ENCODE data around the gene ELMO3.

ELMO3 gene

GRCh38 chr16:67180166-67180565 is 18.8 kb upstream of the ELMO3 start:
- no peaks in the 10 kb centered on the region; the same call in 1 of the 2 replicates for H4K20me1 ChIP-seq (ENCODE audit: insufficient read depth, low read length)
- no peak overlapping the region for H3K9ac ChIP-seq (ENCODE audit: low read length)
- peaks cover 13% of the 10 kb centered on the region for H3K79me2 ChIP-seq (ENCODE audit: low read length)
- H3K4me1 ChIP-seq (ENCODE audit: low read length), result peaks cover 21% of the 10 kb centered on the region; the same call in 1 of the 2 replicates
- no peak overlapping the region for H2AFZ ChIP-seq (ENCODE audit: low read depth, low read length)
- no peaks in the 10 kb centered on the region for H3K27me3 ChIP-seq (ENCODE audit: low read depth, low read length)
- no peaks in the 10 kb centered on the region for H3K9me3 ChIP-seq (ENCODE audit: insufficient read depth, low read length)
- no peak overlapping the region for H3K27ac ChIP-seq (ENCODE audit: low read length)
- H3K4me3 ChIP-seq (ENCODE audit: low read length), result no peak overlapping the region
- TF ChIP-seq CTCF (IDR thresholded peaks at IDR 0.05; ENCODE audit: low read depth, low read length) (no peak), EZH2phosphoT487 (IDR thresholded peaks at IDR 0.05; ENCODE audit: low read depth) (no peak)
- H3K36me3 ChIP-seq (replicated peaks; ENCODE audit: low read depth, low read length), result peaks cover 11% of the 10 kb centered on the region
- no peak overlapping the region for H3K4me2 ChIP-seq (ENCODE audit: low read length)

GRCh38 chr16:67181346-67181745 is 17.6 kb upstream of the ELMO3 start:
- peaks cover 6% of the 10 kb centered on the region for H3K36me3 ChIP-seq (replicated peaks; ENCODE audit: low read depth, low read length)
- H3K9ac ChIP-seq (ENCODE audit: low read length), result no peak overlapping the region
- H2AFZ ChIP-seq (ENCODE audit: low read depth, low read length), result no peak overlapping the region
- peaks cover 13% of the 10 kb centered on the region for H3K79me2 ChIP-seq (ENCODE audit: low read length)
- no peak overlapping the region for H3K27ac ChIP-seq (ENCODE audit: low read length)
- no peaks in the 10 kb centered on the region for H3K9me3 ChIP-seq (ENCODE audit: insufficient read depth, low read length)
- peaks cover 19% of the 10 kb centered on the region; the same call in 1 of the 2 replicates for H3K4me1 ChIP-seq (ENCODE audit: low read length)
- TF ChIP-seq EZH2phosphoT487 (IDR thresholded peaks at IDR 0.05; ENCODE audit: low read depth) (no peak), CTCF (IDR thresholded peaks at IDR 0.05; ENCODE audit: low read depth, low read length) (no peak)
- H3K4me3 ChIP-seq (ENCODE audit: low read length), result no peak overlapping the region
- no peaks in the 10 kb centered on the region; the same call in 1 of the 2 replicates for H4K20me1 ChIP-seq (ENCODE audit: insufficient read depth, low read length)
- H3K27me3 ChIP-seq (ENCODE audit: low read depth, low read length), result no peaks in the 10 kb centered on the region
- H3K4me2 ChIP-seq (ENCODE audit: low read length), result no peak overlapping the region

- H3K4me3 ChIP-seq (ENCODE audit: low read length), result peak overlapping the region; percentile 86
- no peak for TF ChIP-seq CTCF (IDR thresholded peaks at IDR 0.05; ENCODE audit: low read depth, low read length)
- TF ChIP-seq EZH2phosphoT487 (IDR thresholded peaks at IDR 0.05; ENCODE audit: low read depth), result no peak
- H3K27ac ChIP-seq (ENCODE audit: low read length), result no peak overlapping the region
- H4K20me1 ChIP-seq (ENCODE audit: insufficient read depth, low read length), result no peaks in the 10 kb centered on the region; the same call in 1 of the 2 replicates
- peaks cover 19% of the 10 kb centered on the region; the same call in 1 of the 2 replicates for H3K4me1 ChIP-seq (ENCODE audit: low read length)
- H3K9me3 ChIP-seq (ENCODE audit: insufficient read depth, low read length), result no peaks in the 10 kb centered on the region
- H3K36me3 ChIP-seq (replicated peaks; ENCODE audit: low read depth, low read length), result peaks cover 6% of the 10 kb centered on the region
- no peaks in the 10 kb centered on the region for H3K27me3 ChIP-seq (ENCODE audit: low read depth, low read length)
- peaks cover 13% of the 10 kb centered on the region for H3K79me2 ChIP-seq (ENCODE audit: low read length)
- no peak overlapping the region for H2AFZ ChIP-seq (ENCODE audit: low read depth, low read length)
- H3K9ac ChIP-seq (ENCODE audit: low read length), result peak overlapping the region; percentile 74; the same call in 1 of the 2 replicates
- H3K4me2 ChIP-seq (ENCODE audit: low read length), result peak overlapping the region; percentile 66
Measured at GRCh38 chr16:67182288-67182687, 16.6 kb upstream of the ELMO3 start.

- H3K4me2 ChIP-seq (ENCODE audit: low read length), result peak overlapping the region; percentile 66
- H3K9ac ChIP-seq (ENCODE audit: low read length), result peak overlapping the region; percentile 74
- H3K27me3 ChIP-seq (ENCODE audit: low read depth, low read length), result no peaks in the 10 kb centered on the region
- peak overlapping the region; percentile 86 for H3K4me3 ChIP-seq (ENCODE audit: low read length)
- H4K20me1 ChIP-seq (ENCODE audit: insufficient read depth, low read length), result no peaks in the 10 kb centered on the region; the same call in 1 of the 2 replicates
- peaks cover 19% of the 10 kb centered on the region; the same call in 1 of the 2 replicates for H3K4me1 ChIP-seq (ENCODE audit: low read length)
- H3K27ac ChIP-seq (ENCODE audit: low read length), result no peak overlapping the region
- H3K9me3 ChIP-seq (ENCODE audit: insufficient read depth, low read length), result no peaks in the 10 kb centered on the region
- H2AFZ ChIP-seq (ENCODE audit: low read depth, low read length), result peak overlapping the region; percentile 34; the same call in 1 of the 2 replicates
- TF ChIP-seq CTCF (IDR thresholded peaks at IDR 0.05; ENCODE audit: low read depth, low read length) (no peak), EZH2phosphoT487 (IDR thresholded peaks at IDR 0.05; ENCODE audit: low read depth) (no peak)
- H3K79me2 ChIP-seq (ENCODE audit: low read length), result peaks cover 13% of the 10 kb centered on the region
- H3K36me3 ChIP-seq (replicated peaks; ENCODE audit: low read depth, low read length), result peaks cover 6% of the 10 kb centered on the region
Measured at GRCh38 chr16:67183284-67183626, 15.7 kb upstream of the ELMO3 start.

Data from OCI-LY3 (cell line).